Measurements from ENCODE around the gene OTULINL.

DNA sequence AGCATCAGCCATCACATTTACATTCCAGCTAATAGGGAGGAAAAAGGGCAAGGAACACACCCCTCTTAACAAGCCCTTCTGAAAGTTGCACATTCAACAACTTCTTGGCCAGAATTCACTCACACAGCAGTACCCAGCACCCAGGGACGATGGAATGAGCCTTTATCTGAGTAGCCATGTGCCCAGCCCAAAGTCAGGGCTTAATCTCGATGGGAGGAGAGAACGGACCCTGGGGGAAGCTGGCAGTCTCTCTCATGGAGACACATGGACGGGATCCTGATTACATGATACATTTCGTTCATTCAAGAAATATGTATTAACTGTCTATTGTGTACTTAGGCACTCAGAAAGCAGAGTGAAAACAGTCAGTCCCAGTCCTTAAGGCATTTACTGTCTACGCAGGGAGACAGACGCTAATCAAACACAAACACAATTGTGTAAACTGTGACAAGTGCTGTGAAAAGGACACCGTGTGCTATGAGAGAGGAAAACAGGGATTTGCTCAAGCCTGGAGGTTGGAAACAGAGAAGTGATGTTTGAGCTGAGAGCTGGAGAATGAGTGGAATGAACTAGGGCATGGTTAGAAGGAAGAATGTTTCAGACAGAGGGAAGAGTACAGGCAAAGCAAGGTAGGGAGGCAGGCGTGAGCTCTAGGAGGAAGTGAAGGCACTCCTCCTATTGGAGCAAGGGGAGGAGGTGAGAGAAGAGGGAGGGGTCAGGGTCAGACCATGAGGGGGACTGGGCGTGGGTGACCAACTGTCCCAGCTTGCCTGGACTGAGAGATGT, 7.4 kb downstream of the OTULINL start:
- TF ChIP-seq JAZF1 (CRISPR knock-in tag; IDR thresholded peaks at IDR 0.05) (no peak), NFATC4 (CRISPR knock-in tag; IDR thresholded peaks at IDR 0.05) (no peak), ATF2 (CRISPR knock-in tag; IDR thresholded peaks at IDR 0.05; ENCODE audit: borderline replicate concordance, low read depth) (no peak), CREB1 (CRISPR knock-in tag; IDR thresholded peaks at IDR 0.05) (no peak), CTCF (IDR thresholded peaks at IDR 0.05) (no peak), TCF7 (CRISPR knock-in tag; IDR thresholded peaks at IDR 0.05; ENCODE audit: low read depth) (no peak), ZNF317 (CRISPR knock-in tag; IDR thresholded peaks at IDR 0.05; ENCODE audit: borderline replicate concordance, low read depth) (no peak), FOXP1 (CRISPR knock-in tag; IDR thresholded peaks at IDR 0.05; ENCODE audit: borderline replicate concordance) (no peak), ESRRA (CRISPR knock-in tag; IDR thresholded peaks at IDR 0.05; ENCODE audit: borderline replicate concordance) (no peak)
- TF ChIP-seq, protein P1, sequence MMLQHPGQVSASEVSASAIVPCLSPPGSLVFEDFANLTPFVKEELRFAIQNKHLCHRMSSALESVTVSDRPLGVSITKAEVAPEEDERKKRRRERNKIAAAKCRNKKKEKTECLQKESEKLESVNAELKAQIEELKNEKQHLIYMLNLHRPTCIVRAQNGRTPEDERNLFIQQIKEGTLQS (CRISPR knock-in tag; conservative IDR thresholded peaks at IDR 0.05), result no peak

All from WTC11 (cell line).